CD4-positive, alpha-beta T cell (primary cell): ENCODE measurements around the gene FAM53B. TPM values are rescaled to one million over a fixed set of nuclear protein-coding genes. Genes with fewer than 3 reads are reported as not detected.
A peak's percentile ranks its signal among the peaks of the same experiment; 100 is the strongest.

Experiments used
- ATAC-seq: fragments of 200-7000 bp; cut with Tn5 transposase; one replicate; pipeline ENCODE4 v1.10.0; 2022; ENCODE audit warnings: mild to moderate bottlenecking; ENCODE audit not compliant: poor library complexity
- CTCF ChIA-PET: fragments of 350-600 bp; sonication (Branson Sonifier 250); formaldehyde crosslinking; loops from one replicate; lab custom pipeline; 2021; ENCODE audit warnings: antibody characterized with exemption, inconsistent platforms; lab: Charles Lee
- POLR2A ChIA-PET: fragments of 350-600 bp; sonication (Branson Sonifier 250); formaldehyde crosslinking; loops from one replicate; lab custom pipeline; 2021; ENCODE audit warnings: antibody characterized with exemption, inconsistent platforms; lab: Charles Lee
- DNase-seq, 14 experiments: peaks; one replicate each; pipeline ENCODE4 v3.0.0-alpha.2; 2013 to 2020; ENCODE audit warnings: mixed read lengths in 2 of 14
- H3K27ac ChIP-seq, 2 donors: one replicate each; pipeline versions ENCODE4 v1.5.1 to v1.7.0; 2013; ENCODE audit warnings: low read length in 2 of 2, low read depth in 1 of 2, mild to moderate bottlenecking in 1 of 2
- H3K27me3 ChIP-seq, 2 experiments: 1 replicate in 1 of 2; 2 replicates in 1 of 2; pipeline versions ENCODE4 v1.6.1 to v1.7.0; 2013; ENCODE audit warnings: low read length in 2 of 2, control low read depth in 1 of 2, mild to moderate bottlenecking in 1 of 2, moderate library complexity in 1 of 2; ENCODE audit not compliant: insufficient read depth in 2 of 2, control insufficient read depth in 1 of 2
- H3K36me3 ChIP-seq: one replicate; pipeline ENCODE4 v1.6.1; 2013; ENCODE audit warnings: low read length, control low read depth; ENCODE audit not compliant: insufficient read depth
- H3K4me1 ChIP-seq: one replicate; pipeline ENCODE4 v1.6.1; 2013; ENCODE audit warnings: low read length, control low read depth; ENCODE audit not compliant: insufficient read depth
- H3K4me3 ChIP-seq: one replicate; pipeline ENCODE4 v1.5.1; 2013; ENCODE audit warnings: mild to moderate bottlenecking, low read length, moderate library complexity
- H3K9me3 ChIP-seq, 2 experiments: 1 replicate in 1 of 2; 2 replicates in 1 of 2; pipeline versions ENCODE4 v1.6.1 to v1.7.0; 2013; ENCODE audit warnings: low read length in 2 of 2, mild to moderate bottlenecking in 2 of 2, control low read depth in 1 of 2, moderate library complexity in 1 of 2; ENCODE audit not compliant: control insufficient read depth in 1 of 2, insufficient read depth in 1 of 2
- H3K27ac Mint-ChIP-seq: one replicate; pipeline ENCODE4 v1.8.0; 2020; ENCODE audit warnings: mixed read lengths
- H3K27me3 Mint-ChIP-seq: one replicate; pipeline ENCODE4 v1.8.0; 2021; ENCODE audit warnings: mixed read lengths
- H3K36me3 Mint-ChIP-seq: one replicate; pipeline ENCODE4 v1.8.0; 2021; ENCODE audit warnings: low read depth, mixed read lengths
- H3K4me1 Mint-ChIP-seq: one replicate; pipeline ENCODE4 v1.8.0; 2021; ENCODE audit warnings: low read depth, mixed read lengths
- H3K4me3 Mint-ChIP-seq: one replicate; pipeline ENCODE4 v1.8.0; 2020; ENCODE audit warnings: mild to moderate bottlenecking, mixed read lengths
- H3K9me3 Mint-ChIP-seq: one replicate; pipeline ENCODE4 v1.8.0; 2020; ENCODE audit warnings: mixed read lengths
- intact Hi-C, 2 experiments: fragments of 100-400 bp; cut with DNase I in 1 of 2; cut with micrococcal nuclease in 1 of 2; formaldehyde crosslinking; loops; one replicate each; pipeline versions ENCODE4 v1.15.1 to v1.9.0; 2023 to 2025; cut with DNase I, micrococcal nuclease
- total RNA-seq, 174 experiments: library from RNA in 2 of 174; stranded (reverse) in 2 of 174; gene quantifications; one replicate each; pipeline ENCODE4 v1.2.3 and lab custom pipeline; 2021 to 2026
- TF ChIP-seq, protein P1 (sequence below): fragments of 200-600 bp; IDR thresholded peaks from one replicate; pipeline ENCODE4 v1.8.0; 2022; ENCODE audit warnings: antibody characterized with exemption, mild to moderate bottlenecking

Gene FAM53B
- total RNA-seq, 2 experiments from 2014 or later = 32.9 to 33.6 TPM

DNA sequence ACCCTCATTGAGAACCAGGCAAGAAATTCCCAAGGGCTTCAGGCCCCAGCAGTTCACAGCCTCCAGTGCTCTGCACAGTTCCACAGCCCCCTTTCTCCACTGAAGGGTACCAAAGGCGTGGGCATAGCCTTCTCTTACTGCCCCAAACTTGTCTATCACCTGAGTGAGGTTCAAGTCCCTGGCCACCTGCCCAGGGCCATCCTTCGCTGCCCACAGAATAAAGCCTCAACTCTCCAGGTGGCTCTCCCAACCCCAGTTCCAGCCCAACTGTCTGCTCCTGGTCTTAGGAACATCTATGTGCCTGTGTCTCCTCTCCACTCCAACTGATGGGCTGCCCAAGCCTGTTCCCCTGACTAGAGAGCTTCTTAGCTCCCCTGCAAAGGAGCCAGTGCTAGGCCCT lies 79.1 kb downstream of the FAM53B start:
- Histone ChIP-seq H3K4me3 (no peak overlapping the region), H3K9me3 (no peaks in the 10 kb centered on the region), H3K27ac (peak overlapping the region in 1 of 2 donors; percentile 9), H3K4me1 (peaks cover 96% of the 10 kb centered on the region), H3K36me3 (peaks cover 48% of the 10 kb centered on the region), H3K27me3 (no peaks in the 10 kb centered on the region)
- H3K27ac Mint-ChIP-seq = peak overlapping the region; percentile 59
- peaks cover 13% of the 10 kb centered on the region for H3K36me3 Mint-ChIP-seq
- intact Hi-C loops = no loop called here
- H3K4me3 Mint-ChIP-seq = no peak overlapping the region
- H3K27me3 Mint-ChIP-seq = no peaks in the 10 kb centered on the region
- TF ChIP-seq, protein P1, sequence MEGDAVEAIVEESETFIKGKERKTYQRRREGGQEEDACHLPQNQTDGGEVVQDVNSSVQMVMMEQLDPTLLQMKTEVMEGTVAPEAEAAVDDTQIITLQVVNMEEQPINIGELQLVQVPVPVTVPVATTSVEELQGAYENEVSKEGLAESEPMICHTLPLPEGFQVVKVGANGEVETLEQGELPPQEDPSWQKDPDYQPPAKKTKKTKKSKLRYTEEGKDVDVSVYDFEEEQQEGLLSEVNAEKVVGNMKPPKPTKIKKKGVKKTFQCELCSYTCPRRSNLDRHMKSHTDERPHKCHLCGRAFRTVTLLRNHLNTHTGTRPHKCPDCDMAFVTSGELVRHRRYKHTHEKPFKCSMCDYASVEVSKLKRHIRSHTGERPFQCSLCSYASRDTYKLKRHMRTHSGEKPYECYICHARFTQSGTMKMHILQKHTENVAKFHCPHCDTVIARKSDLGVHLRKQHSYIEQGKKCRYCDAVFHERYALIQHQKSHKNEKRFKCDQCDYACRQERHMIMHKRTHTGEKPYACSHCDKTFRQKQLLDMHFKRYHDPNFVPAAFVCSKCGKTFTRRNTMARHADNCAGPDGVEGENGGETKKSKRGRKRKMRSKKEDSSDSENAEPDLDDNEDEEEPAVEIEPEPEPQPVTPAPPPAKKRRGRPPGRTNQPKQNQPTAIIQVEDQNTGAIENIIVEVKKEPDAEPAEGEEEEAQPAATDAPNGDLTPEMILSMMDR = no peak
- H3K4me1 Mint-ChIP-seq = peaks cover 61% of the 10 kb centered on the region
- CTCF ChIA-PET = interaction anchor here (1.1 kb wide), 1 partner anchor 76 kb away, joined by 4 read pairs; no protein-coding TSS in a partner anchor
- POLR2A ChIA-PET = no interaction called here
- no peaks in the 10 kb centered on the region for H3K9me3 Mint-ChIP-seq
- DNase-seq (no peak), ATAC-seq (no peak)

DNA sequence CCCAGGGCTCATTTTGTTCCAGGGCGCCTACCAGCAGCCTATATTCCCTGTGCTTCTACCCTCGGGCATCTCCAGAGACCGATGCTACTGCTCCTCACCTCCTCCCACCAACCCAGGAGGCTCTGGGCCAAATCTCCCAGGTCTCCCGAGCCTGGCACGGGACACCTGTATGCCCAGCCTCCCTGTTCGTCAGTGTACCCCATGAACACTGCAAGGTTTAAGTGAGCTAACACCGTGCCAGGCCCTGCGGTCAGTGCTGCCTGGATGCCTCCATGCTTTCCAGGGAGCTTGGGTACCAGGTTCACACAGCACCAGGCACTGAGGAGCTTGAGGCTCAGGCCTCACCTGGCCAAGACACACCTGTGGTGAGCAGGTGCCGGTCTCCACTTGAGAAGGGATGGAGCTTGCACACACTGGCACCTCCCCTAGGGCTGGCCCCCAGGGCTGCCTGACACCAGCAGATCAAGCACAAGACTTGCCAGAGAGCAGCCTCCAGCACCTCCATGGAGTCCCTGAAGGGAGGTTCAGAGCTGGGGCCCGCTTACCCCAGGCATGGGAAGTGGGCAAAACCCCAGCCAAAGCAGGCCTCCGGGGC lies 80.3 kb downstream of the FAM53B start:
- CTCF ChIA-PET = no interaction called here
- H3K27ac ChIP-seq = no peak overlapping the region

DNA sequence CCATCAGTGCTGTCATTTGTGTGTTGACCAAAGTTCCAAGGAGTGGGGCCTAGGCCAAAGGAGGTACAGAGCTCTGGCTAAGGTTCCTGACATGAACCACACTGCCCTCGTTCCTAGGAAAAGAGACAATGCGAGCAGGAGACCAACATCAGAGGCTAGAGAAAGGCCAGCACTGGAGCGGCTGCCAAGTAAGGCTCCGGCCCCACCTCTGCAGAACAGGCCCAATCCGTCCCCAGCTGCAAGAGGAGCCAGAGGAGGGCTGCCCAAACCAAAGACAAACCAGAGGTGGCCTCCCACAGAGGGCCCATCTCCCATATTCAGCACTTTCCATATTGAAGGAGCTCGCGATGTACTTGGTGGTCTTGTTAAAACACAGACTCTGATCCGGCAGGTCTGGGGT lies 81.0 kb downstream of the FAM53B start:
- Histone ChIP-seq H3K36me3 (peaks cover 48% of the 10 kb centered on the region), H3K27ac (no peak overlapping the region), H3K9me3 (no peaks in the 10 kb centered on the region), H3K27me3 (no peaks in the 10 kb centered on the region), H3K4me3 (no peak overlapping the region), H3K4me1 (peaks cover 96% of the 10 kb centered on the region)
- Mint-ChIP-seq H3K27me3 (no peaks in the 10 kb centered on the region), H3K9me3 (no peaks in the 10 kb centered on the region), H3K27ac (no peak overlapping the region), H3K4me1 (peaks cover 66% of the 10 kb centered on the region), H3K4me3 (no peak overlapping the region), H3K36me3 (peaks cover 13% of the 10 kb centered on the region)
- TF ChIP-seq, protein P1 = no peak
- ChIA-PET CTCF (no interaction called here), POLR2A (interaction anchor here (0.8 kb wide), 1 partner anchor 9 kb away, joined by 3 read pairs; no protein-coding TSS in a partner anchor)
- no peak for ATAC-seq
- intact Hi-C loops = no loop called here
- no peak for DNase-seq

More for the DNA sequence above, 80.3 kb downstream of the FAM53B start:
- POLR2A ChIA-PET = interaction anchor here (0.7 to 1.0 kb wide), 4 partner anchors 9 to 55 kb away, joined by 3 to 4 read pairs (median 3); no protein-coding TSS in a partner anchor
- Mint-ChIP-seq H3K4me1 (peaks cover 63% of the 10 kb centered on the region), H3K4me3 (no peak overlapping the region), H3K36me3 (peaks cover 13% of the 10 kb centered on the region), H3K27ac (no peak overlapping the region), H3K27me3 (no peaks in the 10 kb centered on the region), H3K9me3 (no peaks in the 10 kb centered on the region)
- H3K27me3 ChIP-seq = no peaks in the 10 kb centered on the region
- H3K9me3 ChIP-seq = no peaks in the 10 kb centered on the region
- intact Hi-C loops = no loop called here
- H3K4me1 ChIP-seq = peaks cover 96% of the 10 kb centered on the region
- TF ChIP-seq, protein P1 = no peak
- ATAC-seq (no peak), DNase-seq (no peak)
- H3K36me3 ChIP-seq = peaks cover 48% of the 10 kb centered on the region
- no peak overlapping the region for H3K4me3 ChIP-seq
